Heart left ventricle (tissue), 13 donors: ENCODE results near the gene RPS6KA5.

Experiments used
- CTCF ChIP-seq, 12 donors: fragments of 200-600 bp; sonication (generic) in 4 of 12; IDR thresholded peaks; one replicate each; pipeline versions ENCODE4 v1.5.0 to v1.8.0; 2018 to 2022; ENCODE audit warnings: antibody characterized with exemption in 12 of 12, mild to moderate bottlenecking in 5 of 12
- POLR2A ChIP-seq, 2 donors: fragments of 450-650 bp; IDR thresholded peaks; one replicate each; pipeline ENCODE4 v1.6.1; 2017; ENCODE audit warnings: antibody characterized with exemption in 2 of 2, mild to moderate bottlenecking in 2 of 2, moderate library complexity in 2 of 2
- donor health status: ischemic (EF 13 %, LVEDD 7.1; RV severe dilation, severe dysfunction).
- donor health status: DM: no; HTN: yes; CAD: no.
- donor health status: DM: no; HTN: no; CAD: no.
- donor health status: ischemic (EF 25% LVEDD 6.9; RV normal size, moderate dysfunction).
- donor health status: ischemic (EF 25% LVEDD 5.7; RV mildly dilated, moderate dysfunction).
- donor health status: ischemic (EF 35%, LVEDD 5.7; RV mildly dilated, moderate dysfunction).
- donor health status: nonischemic (EF 11% LVEDD 7.7; RV severe dilation, severe dysfunction).
- donor health status: DM: yes; HTN: yes; CAD: no.
- donor health status: PGD.
- donor health status: ischemic (EF 29% LVEDD 5.4; RV normal size, mild dysfunction).
- donor health status: nonischemic (EF 23%, LVEDD 6.1; RV moderate dilation, normal function).

GRCh38 chr14:90959344-90959743, 101.1 kb downstream of the RPS6KA5 start:
- TF ChIP-seq CTCF (IDR thresholded peaks at IDR 0.05) (no peak), POLR2A (IDR thresholded peaks at IDR 0.05) (no peak)
